Liver (tissue), 9 donors: ENCODE measurements around the gene PRKAR1B. TPM values are rescaled to one million over a fixed set of nuclear protein-coding genes. Genes with fewer than 3 reads are reported as not detected.

Experiments used
- DNase-seq: peaks from one replicate; pipeline ENCODE4 v3.0.0-alpha.2; 2017; ENCODE audit warnings: low spot score
- H3K27ac ChIP-seq, 2 donors: one replicate each; pipeline ENCODE4 v1.7.0; 2013; ENCODE audit warnings: inconsistent platforms in 2 of 2, low read length in 2 of 2, control low read depth in 1 of 2, low read depth in 1 of 2, mild to moderate bottlenecking in 1 of 2
- H3K27me3 ChIP-seq, 4 donors: one replicate each; pipeline versions ENCODE4 v1.6.1 to v1.7.0; 2013; ENCODE audit warnings: low read length in 3 of 4, inconsistent platforms in 1 of 4, mild to moderate bottlenecking in 1 of 4, moderate library complexity in 1 of 4; ENCODE audit not compliant: control insufficient read depth in 4 of 4, insufficient read depth in 4 of 4
- H3K36me3 ChIP-seq, 4 donors: one replicate each; pipeline versions ENCODE4 v1.6.1 to v1.7.0; 2013; ENCODE audit warnings: low read length in 3 of 4, mild to moderate bottlenecking in 3 of 4, low read depth in 1 of 4, moderate library complexity in 1 of 4; ENCODE audit not compliant: control insufficient read depth in 4 of 4, insufficient read depth in 3 of 4
- H3K4me1 ChIP-seq, 4 donors: one replicate each; pipeline versions ENCODE4 v1.6.1 to v1.7.0; 2013; ENCODE audit warnings: low read length in 3 of 4, mild to moderate bottlenecking in 3 of 4, moderate library complexity in 1 of 4; ENCODE audit not compliant: control insufficient read depth in 4 of 4, insufficient read depth in 4 of 4
- H3K4me3 ChIP-seq, 3 donors: one replicate each; pipeline versions ENCODE4 v1.6.1 to v1.7.0; 2013; ENCODE audit warnings: low read length in 3 of 3, control low read depth in 1 of 3, low read depth in 1 of 3, mild to moderate bottlenecking in 1 of 3
- H3K9ac ChIP-seq, 2 donors: one replicate each; pipeline ENCODE4 v1.7.0; 2013; ENCODE audit warnings: low read length in 2 of 2, mild to moderate bottlenecking in 2 of 2, moderate library complexity in 2 of 2, control low read depth in 1 of 2, low read depth in 1 of 2
- H3K9me3 ChIP-seq, 4 donors: one replicate each; pipeline versions ENCODE4 v1.6.1 to v1.7.0; 2013; ENCODE audit warnings: low read length in 3 of 4; ENCODE audit not compliant: control insufficient read depth in 4 of 4
- EGR1 ChIP-seq, 2 donors: IDR thresholded peaks; 2 replicates each; pipeline ENCODE4 v1.6.1; 2016 to 2018; ENCODE audit warnings: antibody characterized with exemption in 2 of 2, low read depth in 2 of 2
- FOXA1 ChIP-seq: IDR thresholded peaks from 2 replicates; pipeline ENCODE4 v1.6.1; 2016; ENCODE audit warnings: antibody characterized with exemption
- FOXA2 ChIP-seq: IDR thresholded peaks from 2 replicates; pipeline ENCODE4 v1.6.1; 2016; ENCODE audit warnings: antibody characterized with exemption
- GABPA ChIP-seq, 2 donors: IDR thresholded peaks in 1 of 2; conservative IDR thresholded peaks in 1 of 2; 2 replicates each; pipeline ENCODE4 v1.6.1; 2016; ENCODE audit warnings: antibody characterized with exemption in 2 of 2, mild to moderate bottlenecking in 1 of 2, moderate library complexity in 1 of 2
- HNF4A ChIP-seq, 2 donors: conservative IDR thresholded peaks; 2 replicates each; pipeline ENCODE4 v1.6.1; 2016; ENCODE audit warnings: antibody characterized with exemption in 2 of 2, mild to moderate bottlenecking in 2 of 2
- HNF4G ChIP-seq: IDR thresholded peaks from 2 replicates; pipeline ENCODE4 v1.6.1; 2016; ENCODE audit warnings: antibody characterized with exemption
- JUND ChIP-seq, 2 donors: IDR thresholded peaks; 2 replicates each; pipeline ENCODE4 v1.6.1; 2016; ENCODE audit warnings: antibody characterized with exemption in 2 of 2
- NR2F2 ChIP-seq: IDR thresholded peaks from 2 replicates; pipeline ENCODE4 v1.6.1; 2016; ENCODE audit warnings: antibody characterized with exemption
- RAD21 ChIP-seq, 2 donors: IDR thresholded peaks; 2 replicates each; pipeline ENCODE4 v1.6.1; 2016; ENCODE audit warnings: antibody characterized with exemption in 2 of 2, mild to moderate bottlenecking in 2 of 2
- RXRA ChIP-seq, 2 donors: IDR thresholded peaks; 2 replicates each; pipeline ENCODE4 v1.6.1; 2017 to 2018; ENCODE audit warnings: antibody characterized with exemption in 2 of 2, mild to moderate bottlenecking in 1 of 2
- SP1 ChIP-seq: IDR thresholded peaks from 2 replicates; pipeline ENCODE4 v1.6.1; 2018; ENCODE audit warnings: antibody characterized with exemption, mild to moderate bottlenecking
- WGBS: extraction: QIAGEN DNeasy Blood & Tissue Kit; methylation state at CpG from one replicate; pipeline ENCODE4 v1.1.7; 2013; 5-methylcytosine and 5-hydroxymethylcytosine counted together
- polyA plus RNA-seq, 2 donors: library from polyadenylated mRNA; stranded (reverse) in 1 of 2; unstranded in 1 of 2; fragments of 200-250 nt in 1 of 2; fragments of >200 nt in 1 of 2; fragmentation: Nextera tagmentation in 1 of 2; extraction: Ambion mirVana in 1 of 2; gene quantifications; one replicate each; pipeline versions ENCODE4 v1.2.1 to v1.2.3, GENCODE V29; 2013 to 2015
- total RNA-seq, 2 donors: library from RNA; depleted of rRNA; stranded (reverse); fragments of >200 nt; gene quantifications; one replicate each; pipeline ENCODE4 v1.2.3, GENCODE V29; 2014
- TF ChIP-seq, protein P1 (sequence below): fragments of 150-350 bp; IDR thresholded peaks from 2 replicates; pipeline ENCODE4 v1.5.1; 2017; ENCODE audit warnings: improper control_type of control experiment, low read depth, low read length; ENCODE audit not compliant: missing input control
- TF ChIP-seq, protein P2 (sequence below): IDR thresholded peaks from 2 replicates; pipeline ENCODE4 v1.6.1; 2016; ENCODE audit warnings: antibody characterized with exemption
- TF ChIP-seq, protein P3 (sequence below): IDR thresholded peaks from 2 replicates; pipeline ENCODE4 v1.6.1; 2016; ENCODE audit warnings: antibody characterized with exemption
- TF ChIP-seq, protein P4 (sequence below): IDR thresholded peaks from 2 replicates; pipeline ENCODE4 v1.6.1; 2016; ENCODE audit warnings: antibody characterized with exemption
- donor health status: healthy.
- donor health status: healthy.
- donor health status: healthy.
- donor health status: healthy.
- donor health status: healthy.

PRKAR1B gene
- total and polyA plus RNA-seq, 4 donors = 11.1 to 14.4 (median 12.4) TPM

DNA sequence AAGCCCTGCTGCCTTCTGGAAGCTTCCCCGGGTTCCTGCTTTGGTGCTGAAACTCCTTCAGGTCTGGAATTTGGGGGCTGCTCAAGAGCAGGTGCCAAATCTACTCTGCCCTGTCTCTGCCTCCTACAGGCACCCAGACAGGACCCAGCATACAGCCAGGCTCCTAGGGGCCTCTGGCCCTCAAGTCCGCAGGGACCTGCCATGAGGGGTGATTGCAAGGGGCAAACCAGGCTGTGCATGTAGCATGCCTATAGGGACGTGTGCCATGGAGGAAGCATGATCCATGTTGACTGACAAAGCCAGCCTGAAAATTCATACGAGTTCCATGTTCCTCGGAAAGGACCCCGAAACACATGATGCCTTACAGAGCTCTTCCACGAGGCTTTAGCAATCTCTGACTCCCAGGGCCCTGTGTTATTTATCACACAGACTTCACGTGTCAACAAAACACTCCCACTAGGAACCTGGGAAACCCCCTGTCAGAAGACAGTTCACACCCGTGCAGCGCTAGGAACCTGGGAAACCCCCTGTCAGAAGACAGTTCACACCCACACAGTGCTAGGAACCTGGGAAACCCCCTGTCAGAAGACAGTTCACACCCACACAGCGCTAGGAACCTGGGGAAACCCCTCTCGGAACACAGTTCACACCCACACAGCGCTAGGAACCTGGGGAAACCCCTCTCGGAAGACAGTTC, 75.9 kb downstream of the PRKAR1B start (continued):
- TF ChIP-seq RAD21 (IDR thresholded peaks at IDR 0.05) (no peak), JUND (IDR thresholded peaks at IDR 0.05) (no peak), FOXA1 (no peak)
- TF ChIP-seq, protein P1, sequence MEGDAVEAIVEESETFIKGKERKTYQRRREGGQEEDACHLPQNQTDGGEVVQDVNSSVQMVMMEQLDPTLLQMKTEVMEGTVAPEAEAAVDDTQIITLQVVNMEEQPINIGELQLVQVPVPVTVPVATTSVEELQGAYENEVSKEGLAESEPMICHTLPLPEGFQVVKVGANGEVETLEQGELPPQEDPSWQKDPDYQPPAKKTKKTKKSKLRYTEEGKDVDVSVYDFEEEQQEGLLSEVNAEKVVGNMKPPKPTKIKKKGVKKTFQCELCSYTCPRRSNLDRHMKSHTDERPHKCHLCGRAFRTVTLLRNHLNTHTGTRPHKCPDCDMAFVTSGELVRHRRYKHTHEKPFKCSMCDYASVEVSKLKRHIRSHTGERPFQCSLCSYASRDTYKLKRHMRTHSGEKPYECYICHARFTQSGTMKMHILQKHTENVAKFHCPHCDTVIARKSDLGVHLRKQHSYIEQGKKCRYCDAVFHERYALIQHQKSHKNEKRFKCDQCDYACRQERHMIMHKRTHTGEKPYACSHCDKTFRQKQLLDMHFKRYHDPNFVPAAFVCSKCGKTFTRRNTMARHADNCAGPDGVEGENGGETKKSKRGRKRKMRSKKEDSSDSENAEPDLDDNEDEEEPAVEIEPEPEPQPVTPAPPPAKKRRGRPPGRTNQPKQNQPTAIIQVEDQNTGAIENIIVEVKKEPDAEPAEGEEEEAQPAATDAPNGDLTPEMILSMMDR = no peak

DNA sequence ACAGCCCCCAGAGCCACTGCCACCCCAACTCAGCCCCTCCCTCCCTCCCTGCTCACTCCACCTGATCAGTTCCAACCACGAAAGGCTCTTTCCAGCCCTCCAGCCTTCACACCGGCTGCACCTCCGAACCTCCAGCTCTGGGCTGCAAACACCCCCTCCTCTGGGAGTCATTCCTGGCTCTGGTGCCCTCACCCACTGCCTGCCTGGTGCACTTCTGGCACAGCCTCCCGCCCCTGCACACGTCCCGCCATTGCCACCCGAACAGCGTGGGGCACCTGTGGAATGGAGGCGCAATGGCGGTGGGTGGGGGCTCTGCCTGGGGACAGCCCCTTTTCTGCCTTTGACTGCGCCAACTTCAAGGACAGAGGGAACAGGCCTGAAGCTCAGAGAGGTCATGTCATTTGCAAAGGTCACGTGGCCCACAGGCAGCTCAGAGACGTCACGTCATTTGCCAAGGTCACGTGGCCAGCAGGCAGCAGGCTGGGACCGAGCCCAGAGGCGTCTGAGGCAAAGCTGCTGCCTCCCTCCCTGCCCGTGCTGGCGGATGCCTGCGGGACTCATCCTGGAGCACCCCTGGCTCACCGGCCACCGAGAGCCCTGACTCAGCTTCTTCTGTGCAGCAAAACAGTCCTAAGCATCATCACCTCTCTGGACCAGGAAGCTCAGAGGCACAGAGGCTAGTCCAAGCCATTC, 76.6 kb downstream of the PRKAR1B start:
- H3K36me3 ChIP-seq = no peaks in the 10 kb centered on the region
- no peak overlapping the region for H3K9ac ChIP-seq
- no peak overlapping the region for H3K4me3 ChIP-seq
- no peaks in the 10 kb centered on the region for H3K4me1 ChIP-seq
- WGBS = 89% methylated on average over 22 of the region's 22 CpGs
- peaks cover 0 to 3% (median 0%) of the 10 kb centered on the region in 4 donors for H3K9me3 ChIP-seq
- H3K27me3 ChIP-seq = no peaks in the 10 kb centered on the region
- no peak for DNase-seq
- no peak overlapping the region for H3K27ac ChIP-seq
- TF ChIP-seq HNF4G = no peak
- TF ChIP-seq SP1 = no peak
- no peak for TF ChIP-seq GABPA (IDR thresholded peaks at IDR 0.05 in 1 of 2, conservative IDR thresholded peaks at IDR 0.05 in 1 of 2)
- TF ChIP-seq FOXA1 = no peak
- TF ChIP-seq, protein P1 = no peak
- TF ChIP-seq, protein P2, sequence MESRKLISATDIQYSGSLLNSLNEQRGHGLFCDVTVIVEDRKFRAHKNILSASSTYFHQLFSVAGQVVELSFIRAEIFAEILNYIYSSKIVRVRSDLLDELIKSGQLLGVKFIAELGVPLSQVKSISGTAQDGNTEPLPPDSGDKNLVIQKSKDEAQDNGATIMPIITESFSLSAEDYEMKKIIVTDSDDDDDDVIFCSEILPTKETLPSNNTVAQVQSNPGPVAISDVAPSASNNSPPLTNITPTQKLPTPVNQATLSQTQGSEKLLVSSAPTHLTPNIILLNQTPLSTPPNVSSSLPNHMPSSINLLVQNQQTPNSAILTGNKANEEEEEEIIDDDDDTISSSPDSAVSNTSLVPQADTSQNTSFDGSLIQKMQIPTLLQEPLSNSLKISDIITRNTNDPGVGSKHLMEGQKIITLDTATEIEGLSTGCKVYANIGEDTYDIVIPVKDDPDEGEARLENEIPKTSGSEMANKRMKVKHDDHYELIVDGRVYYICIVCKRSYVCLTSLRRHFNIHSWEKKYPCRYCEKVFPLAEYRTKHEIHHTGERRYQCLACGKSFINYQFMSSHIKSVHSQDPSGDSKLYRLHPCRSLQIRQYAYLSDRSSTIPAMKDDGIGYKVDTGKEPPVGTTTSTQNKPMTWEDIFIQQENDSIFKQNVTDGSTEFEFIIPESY = no peak
- no peak for TF ChIP-seq FOXA2
- no peak for TF ChIP-seq RXRA (IDR thresholded peaks at IDR 0.05)
- no peak for TF ChIP-seq HNF4A (conservative IDR thresholded peaks at IDR 0.05)
- no peak for TF ChIP-seq NR2F2

DNA sequence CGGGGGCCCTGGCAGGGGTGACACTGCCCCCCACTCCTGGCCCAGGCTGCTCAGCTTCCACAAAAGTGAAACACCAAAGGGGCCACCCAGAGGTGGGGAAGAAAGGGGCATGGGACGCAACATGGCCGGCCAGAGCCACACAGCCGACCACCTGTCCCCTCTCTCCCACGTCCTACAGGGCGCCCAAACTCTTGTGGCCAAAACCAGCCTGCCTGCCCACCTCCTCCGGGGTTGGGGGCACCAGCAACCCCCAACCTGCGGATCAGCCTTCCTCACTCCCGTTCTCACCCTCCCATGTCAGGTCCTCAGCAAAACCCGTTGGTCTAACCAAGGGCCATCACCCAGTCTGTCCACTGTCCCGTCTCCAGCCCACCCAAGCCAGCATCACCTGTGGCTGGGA, 80.1 kb downstream of the PRKAR1B start:
- Histone ChIP-seq H3K27ac (no peak overlapping the region), H3K4me1 (no peaks in the 10 kb centered on the region), H3K27me3 (no peaks in the 10 kb centered on the region), H3K9me3 (peaks cover 0 to 3% (median 0%) of the 10 kb centered on the region in 4 donors), H3K36me3 (no peaks in the 10 kb centered on the region), H3K9ac (no peak overlapping the region), H3K4me3 (no peak overlapping the region)
- WGBS = 96% methylated on average over 11 of the region's 11 CpGs
- DNase-seq = no peak
- no peak for TF ChIP-seq HNF4A (conservative IDR thresholded peaks at IDR 0.05)
- no peak for TF ChIP-seq JUND (IDR thresholded peaks at IDR 0.05)
- TF ChIP-seq RXRA (IDR thresholded peaks at IDR 0.05) = no peak
- TF ChIP-seq RAD21 (IDR thresholded peaks at IDR 0.05) = no peak
- TF ChIP-seq, protein P2 = no peak
- no peak for TF ChIP-seq GABPA (IDR thresholded peaks at IDR 0.05 in 1 of 2, conservative IDR thresholded peaks at IDR 0.05 in 1 of 2)
- TF ChIP-seq, protein P1 = no peak
- no peak for TF ChIP-seq SP1
- no peak for TF ChIP-seq FOXA1
- TF ChIP-seq NR2F2 = no peak
- TF ChIP-seq EGR1 (IDR thresholded peaks at IDR 0.05; ENCODE audit: low read depth in 2 of 2) = no peak
- TF ChIP-seq FOXA2 = no peak
- TF ChIP-seq, protein P3, sequence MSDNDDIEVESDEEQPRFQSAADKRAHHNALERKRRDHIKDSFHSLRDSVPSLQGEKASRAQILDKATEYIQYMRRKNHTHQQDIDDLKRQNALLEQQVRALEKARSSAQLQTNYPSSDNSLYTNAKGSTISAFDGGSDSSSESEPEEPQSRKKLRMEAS = no peak
- TF ChIP-seq, protein P4, sequence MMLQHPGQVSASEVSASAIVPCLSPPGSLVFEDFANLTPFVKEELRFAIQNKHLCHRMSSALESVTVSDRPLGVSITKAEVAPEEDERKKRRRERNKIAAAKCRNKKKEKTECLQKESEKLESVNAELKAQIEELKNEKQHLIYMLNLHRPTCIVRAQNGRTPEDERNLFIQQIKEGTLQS = no peak
